PFSK-1 (cell line): Measurements from ENCODE around the gene AP1B1.

Experiments
- POLR2AphosphoS5 ChIP-seq: IDR thresholded peaks from 2 replicates; pipeline ENCODE4 v1.6.1; 2012; ENCODE audit warnings: low read depth, mild to moderate bottlenecking, control low read depth, low read length, moderate library complexity
- TAF1 ChIP-seq: IDR thresholded peaks from 2 replicates; pipeline ENCODE4 v1.6.1; 2012; ENCODE audit warnings: low read length, control low read depth, borderline replicate concordance; ENCODE audit not compliant: insufficient read depth

DNA sequence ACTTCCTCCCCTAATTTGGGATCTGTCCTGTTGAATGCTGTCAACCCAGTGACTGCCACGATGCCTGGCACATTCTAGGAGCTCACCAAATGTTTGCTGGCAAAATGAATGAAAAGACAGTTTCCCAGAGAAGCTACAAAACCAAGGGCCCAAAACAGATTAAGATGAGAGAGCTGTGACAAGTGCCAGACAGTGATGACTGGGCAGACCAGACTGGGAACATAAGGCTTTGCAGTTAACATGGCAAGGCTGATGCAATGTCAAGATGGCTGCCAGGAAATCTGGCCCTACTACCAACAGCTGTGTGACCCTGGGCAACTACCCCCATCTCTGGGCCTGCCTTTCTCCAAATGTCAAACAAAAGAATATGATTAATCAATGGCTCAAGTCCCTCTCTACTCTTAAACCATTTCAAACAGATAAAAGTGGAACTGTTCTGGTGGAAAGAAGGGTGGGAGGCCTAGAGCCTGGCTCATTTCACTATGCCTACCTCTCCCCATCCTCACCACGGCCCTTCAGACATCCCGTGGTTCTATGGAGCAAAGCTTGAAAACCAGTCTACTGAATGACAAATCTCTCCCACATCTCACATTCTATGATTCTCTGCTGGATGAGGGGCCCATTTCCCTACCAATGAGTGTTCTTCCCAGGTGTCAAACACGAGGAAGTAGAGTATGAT is 12.8 kb downstream of the AP1B1 start:
- no peak for TF ChIP-seq POLR2AphosphoS5
- TF ChIP-seq TAF1: no peak
